ENCODE results near the gene TRPM3. TPM values are rescaled to one million over a fixed set of nuclear protein-coding genes. Genes with fewer than 3 reads are reported as not detected.

Gene TRPM3
- total and polyA plus RNA-seq, 2 of the 8 experiments (the other 6 are each of a cell fraction or from before 2014, with no cell fraction given): 2.4 to 10.9 TPM

GRCh38 chr9:70514273-70514672, 607.1 kb downstream of the TRPM3 start:
- H4K91ac ChIP-seq (replicated peaks; ENCODE audit: insufficient read length, low read length): no peak overlapping the region
- ChIA-PET POLR2A (ENCODE audit: partially characterized antibody) (no interaction called here), CTCF (ENCODE audit: partially characterized antibody) (interaction anchor here (1.1 kb wide), 1 partner anchor 23 kb away, joined by 3 read pairs; no protein-coding TSS in a partner anchor)
- H3K27me3 ChIP-seq (replicated peaks in 1 of 4; ENCODE audit: control insufficient read depth in 3 of 4, extremely low read depth in 1 of 4, insufficient read depth in 3 of 4, low read length in 3 of 4): no peaks in the 10 kb centered on the region
- no peak overlapping the region for H3K4me3 ChIP-seq (ENCODE audit: extremely low read depth in 1 of 4, insufficient read depth in 2 of 4, low read depth in 3 of 4, low read length in 4 of 4)
- no peak overlapping the region for H3K4me2 ChIP-seq (ENCODE audit: insufficient read depth in 1 of 2, low read depth in 2 of 2, low read length in 2 of 2)
- H2BK15ac ChIP-seq (ENCODE audit: low read length): no peak overlapping the region
- no peak overlapping the region for H3K14ac ChIP-seq (ENCODE audit: insufficient read length)
- H3K79me2 ChIP-seq (ENCODE audit: control insufficient read depth in 1 of 2, insufficient read depth in 2 of 2, low read length in 2 of 2): no peaks in the 10 kb centered on the region
- no peak overlapping the region for H2BK12ac ChIP-seq (ENCODE audit: low read depth, low read length)
- no peak overlapping the region for H2BK120ac ChIP-seq (replicated peaks; ENCODE audit: low read depth, low read length)
- H4K20me1 ChIP-seq (replicated peaks in 1 of 2; ENCODE audit: control insufficient read depth in 1 of 2, insufficient read depth in 2 of 2, low read length in 2 of 2): no peaks in the 10 kb centered on the region
- H4K8ac ChIP-seq (ENCODE audit: extremely low read depth, insufficient read depth, low read length): no peak overlapping the region
- H3K27ac ChIP-seq (ENCODE audit: low read depth, low read length): no peak overlapping the region
- H4K5ac ChIP-seq (ENCODE audit: insufficient read length, low read depth, low read length): no peak overlapping the region
- no peaks in the 10 kb centered on the region for H3K23me2 ChIP-seq (ENCODE audit: low read depth, low read length)
- no peak overlapping the region for H3K4ac ChIP-seq (replicated peaks; ENCODE audit: insufficient read length, low read depth, low read length)
- no peak for FAIRE-seq
- H3K36me3 ChIP-seq (ENCODE audit: control insufficient read depth in 2 of 4, insufficient read depth in 4 of 4, low read length in 3 of 4): no peaks in the 10 kb centered on the region; a peak in 1 of 8 replicates
- no peak for DNase-seq (ENCODE audit: low read depth in 1 of 2, low spot score in 2 of 2)
- H3K9me3 ChIP-seq (ENCODE audit: insufficient read depth in 2 of 2, low read depth in 1 of 2, low read length in 1 of 2): peaks cover 0 to 4% of the 10 kb centered on the region in 2 experiments; a peak in 3 of 4 replicates
- no peak for TF ChIP-seq RNF2 (IDR thresholded peaks at IDR 0.05; ENCODE audit: borderline replicate concordance, low read depth, low read length, missing control alignments, poor library complexity, severe bottlenecking)
- no peak for TF ChIP-seq TBP (IDR thresholded peaks at IDR 0.05; ENCODE audit: low read depth, low read length)
- TF ChIP-seq KDM4A (IDR thresholded peaks at IDR 0.05; ENCODE audit: low read depth, low read length, severe bottlenecking): no peak
- TF ChIP-seq, protein P1, sequence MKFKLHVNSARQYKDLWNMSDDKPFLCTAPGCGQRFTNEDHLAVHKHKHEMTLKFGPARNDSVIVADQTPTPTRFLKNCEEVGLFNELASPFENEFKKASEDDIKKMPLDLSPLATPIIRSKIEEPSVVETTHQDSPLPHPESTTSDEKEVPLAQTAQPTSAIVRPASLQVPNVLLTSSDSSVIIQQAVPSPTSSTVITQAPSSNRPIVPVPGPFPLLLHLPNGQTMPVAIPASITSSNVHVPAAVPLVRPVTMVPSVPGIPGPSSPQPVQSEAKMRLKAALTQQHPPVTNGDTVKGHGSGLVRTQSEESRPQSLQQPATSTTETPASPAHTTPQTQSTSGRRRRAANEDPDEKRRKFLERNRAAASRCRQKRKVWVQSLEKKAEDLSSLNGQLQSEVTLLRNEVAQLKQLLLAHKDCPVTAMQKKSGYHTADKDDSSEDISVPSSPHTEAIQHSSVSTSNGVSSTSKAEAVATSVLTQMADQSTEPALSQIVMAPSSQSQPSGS (IDR thresholded peaks at IDR 0.05; ENCODE audit: low read length): no peak
- no peak for TF ChIP-seq MAFK (IDR thresholded peaks at IDR 0.05; ENCODE audit: low read depth, low read length)
- no peak for TF ChIP-seq YY1 (IDR thresholded peaks at IDR 0.05; ENCODE audit: low read depth, low read length)
- TF ChIP-seq BCL11A (IDR thresholded peaks at IDR 0.05; ENCODE audit: low read depth in 2 of 2, low read length in 2 of 2): no peak
- TF ChIP-seq JUND (IDR thresholded peaks at IDR 0.05; ENCODE audit: low read length): no peak
- TF ChIP-seq RBBP5 (IDR thresholded peaks at IDR 0.05; ENCODE audit: borderline replicate concordance, low read depth, low read length): no peak
- H2BK20ac ChIP-seq (ENCODE audit: low read length): no peak overlapping the region
- H2AFZ ChIP-seq (ENCODE audit: low read length): no peak overlapping the region
- H3K79me1 ChIP-seq (ENCODE audit: low read depth, low read length): no peaks in the 10 kb centered on the region
- no peak overlapping the region for H3K9ac ChIP-seq (replicated peaks in 1 of 4; ENCODE audit: extremely low read depth in 1 of 4, low read depth in 3 of 4, low read length in 3 of 4)
- H3K18ac ChIP-seq (ENCODE audit: extremely low read depth, low read length): no peak overlapping the region
- H3K4me1 ChIP-seq (replicated peaks in 1 of 4; ENCODE audit: control insufficient read depth in 3 of 4, insufficient read depth in 4 of 4, low read length in 3 of 4): no peaks in the 10 kb centered on the region
- H2BK5ac ChIP-seq (ENCODE audit: low read depth, low read length): no peak overlapping the region
- H3K23ac ChIP-seq (ENCODE audit: insufficient read length): no peak overlapping the region
- no peak overlapping the region for H3K56ac ChIP-seq (replicated peaks; ENCODE audit: insufficient read length, low read depth, low read length)
- no peak overlapping the region for H2AK5ac ChIP-seq (ENCODE audit: low read depth, low read length)
- 96% methylated on average over 2 of the region's 2 CpGs; no CpG with 5 or more reads in 1 of the 2 experiments for WGBS, 2 experiments (ENCODE audit: extremely low coverage in 1 of 2, insufficient coverage in 1 of 2, insufficient read length in 1 of 2, insufficient replicate concordance in 2 of 2, low coverage in 1 of 2, low lambda C conversion rate in 2 of 2, missing lambda C conversion rate in 1 of 2)

Data from H1 (cell line).